ENCODE data around the gene NAT16.

Gene NAT16

DNA sequence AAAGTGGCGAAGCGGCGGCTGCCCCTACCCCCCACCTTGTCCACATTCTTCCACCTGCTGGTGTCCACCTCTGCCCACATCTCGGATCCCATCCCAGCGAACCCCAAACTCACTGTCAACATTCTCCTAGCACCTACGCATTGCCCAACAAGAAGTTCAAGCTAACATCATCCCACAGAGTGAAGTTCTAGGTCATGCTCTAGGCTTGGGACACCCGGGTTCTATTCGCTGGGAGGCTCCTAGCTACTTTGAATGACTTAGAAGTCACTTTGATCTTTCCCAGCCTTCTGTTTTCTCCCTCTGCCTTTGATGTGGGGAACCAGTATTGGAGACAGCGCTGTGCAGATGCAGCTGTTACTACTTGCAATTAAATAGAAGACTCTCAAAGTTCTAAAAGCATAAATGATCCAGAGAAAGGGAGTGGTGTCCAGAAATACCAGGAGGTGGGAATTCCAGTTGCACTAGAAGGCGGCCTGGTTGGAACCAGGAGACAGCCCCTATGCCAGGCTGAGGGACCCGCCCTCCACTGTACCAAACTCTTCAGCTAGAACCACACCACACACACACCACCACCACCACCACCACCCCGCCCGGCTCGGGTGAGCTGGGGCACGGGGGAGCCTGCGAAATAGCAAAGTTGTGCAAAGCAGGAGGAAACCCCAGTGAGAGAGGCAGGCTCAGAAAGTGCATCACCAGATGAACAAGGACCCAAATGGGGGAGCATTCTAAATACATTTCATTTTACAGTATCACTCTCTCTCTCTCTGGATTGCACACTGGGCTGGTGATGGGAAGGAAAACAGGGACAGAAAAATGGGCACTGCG is 9.3 kb downstream of the NAT16 start:
- no peak for DNase-seq

DNA sequence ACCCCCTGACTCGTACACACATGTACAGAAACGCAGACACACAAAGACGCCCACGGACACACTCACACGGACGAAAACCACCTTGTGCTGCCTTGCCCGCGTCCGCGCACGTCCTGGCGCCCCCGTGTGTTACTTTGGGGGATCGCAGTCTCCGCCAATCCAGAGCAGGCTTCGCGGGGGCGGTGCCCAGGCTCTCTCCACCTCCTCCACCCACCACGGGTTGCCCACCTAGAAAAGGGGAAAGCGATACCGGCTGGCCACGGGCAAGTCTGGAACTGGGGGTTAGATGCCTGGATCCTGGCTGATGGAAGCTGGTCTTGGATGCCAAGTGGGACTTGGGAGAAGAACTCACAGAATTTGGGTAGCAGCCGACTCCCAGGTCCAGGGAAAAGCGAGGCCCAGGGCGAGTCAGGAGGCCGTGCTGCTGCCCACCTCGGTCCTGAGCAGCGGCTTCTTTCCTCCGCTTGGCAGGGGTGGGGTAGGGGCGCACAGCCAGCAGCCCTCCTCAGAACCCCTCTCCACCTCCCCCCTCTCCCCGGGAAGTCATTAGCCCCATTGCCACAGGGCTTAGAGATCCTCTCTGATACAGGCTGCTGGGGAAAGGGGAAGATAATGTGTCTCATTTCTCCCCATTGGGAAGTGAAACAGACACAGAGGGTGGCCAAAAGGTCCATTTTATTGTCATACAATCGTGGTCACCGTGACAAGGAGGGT is 10.1 kb downstream of the NAT16 start:
- DNase-seq = peak; percentile 87

DNA sequence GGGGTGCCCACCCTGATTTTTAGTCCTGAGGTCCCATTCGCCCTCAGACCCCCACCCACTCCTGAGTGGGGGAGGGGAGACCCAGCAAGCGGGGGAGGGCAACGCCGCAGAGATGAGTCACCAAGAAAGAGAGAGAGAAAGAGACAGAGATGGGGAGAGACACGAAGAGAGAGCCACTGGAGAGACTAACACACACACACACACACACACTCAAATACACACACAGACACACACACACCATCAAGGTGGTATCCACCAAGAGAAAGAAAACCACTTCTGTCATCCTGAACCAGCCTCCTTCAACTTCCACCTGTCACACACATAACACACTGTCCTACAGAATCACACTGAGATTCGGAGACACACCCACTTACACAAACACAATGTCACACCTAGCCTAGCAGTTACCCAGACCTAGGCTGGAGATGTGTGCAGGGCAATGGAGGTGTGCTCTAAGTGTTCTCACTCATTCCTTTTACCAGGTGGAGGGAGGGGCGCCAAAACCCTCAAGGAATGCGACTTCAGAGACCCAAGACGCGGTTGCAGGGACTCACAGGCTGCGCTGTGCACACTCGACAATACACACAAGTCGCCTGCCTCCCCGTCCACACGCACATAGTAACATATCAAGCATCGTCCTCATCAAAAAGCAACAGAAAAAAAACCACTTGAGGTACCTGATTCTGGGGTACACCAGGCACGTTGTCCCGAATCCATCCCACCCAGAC is 10.8 kb downstream of the NAT16 start:
- no peak for DNase-seq

DNA sequence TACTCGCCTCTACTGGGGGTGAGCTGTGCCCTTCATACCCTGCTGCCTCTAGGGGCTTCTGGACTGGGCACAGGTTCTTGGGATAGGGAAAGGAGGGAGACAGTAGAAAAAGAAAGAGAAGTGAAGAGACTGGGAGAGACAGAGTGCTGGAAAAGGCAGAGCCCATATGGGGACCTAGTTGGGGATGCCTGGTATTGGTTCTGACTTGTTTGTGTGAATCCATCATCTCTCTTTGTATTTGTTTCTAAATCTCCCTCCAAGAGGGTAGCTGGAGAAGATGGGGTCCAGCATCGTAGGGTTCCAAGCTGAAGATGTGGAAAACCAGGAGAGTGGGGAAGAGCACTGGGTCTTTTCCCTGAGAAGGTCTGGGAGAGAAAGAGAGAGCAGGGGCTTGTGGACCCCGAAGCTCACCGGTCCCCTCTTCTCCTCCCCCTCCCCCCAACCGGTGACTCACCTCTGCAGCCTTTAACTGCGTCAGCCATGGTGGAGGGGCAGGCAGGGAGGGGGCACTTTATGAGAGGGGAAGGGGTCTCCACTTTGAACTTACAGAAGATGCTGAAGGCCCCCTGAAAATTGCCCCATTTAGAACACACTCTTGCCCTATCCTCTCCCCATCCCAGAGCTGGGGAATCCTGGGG is 11.6 kb downstream of the NAT16 start:
- DNase-seq = no peak

DNA sequence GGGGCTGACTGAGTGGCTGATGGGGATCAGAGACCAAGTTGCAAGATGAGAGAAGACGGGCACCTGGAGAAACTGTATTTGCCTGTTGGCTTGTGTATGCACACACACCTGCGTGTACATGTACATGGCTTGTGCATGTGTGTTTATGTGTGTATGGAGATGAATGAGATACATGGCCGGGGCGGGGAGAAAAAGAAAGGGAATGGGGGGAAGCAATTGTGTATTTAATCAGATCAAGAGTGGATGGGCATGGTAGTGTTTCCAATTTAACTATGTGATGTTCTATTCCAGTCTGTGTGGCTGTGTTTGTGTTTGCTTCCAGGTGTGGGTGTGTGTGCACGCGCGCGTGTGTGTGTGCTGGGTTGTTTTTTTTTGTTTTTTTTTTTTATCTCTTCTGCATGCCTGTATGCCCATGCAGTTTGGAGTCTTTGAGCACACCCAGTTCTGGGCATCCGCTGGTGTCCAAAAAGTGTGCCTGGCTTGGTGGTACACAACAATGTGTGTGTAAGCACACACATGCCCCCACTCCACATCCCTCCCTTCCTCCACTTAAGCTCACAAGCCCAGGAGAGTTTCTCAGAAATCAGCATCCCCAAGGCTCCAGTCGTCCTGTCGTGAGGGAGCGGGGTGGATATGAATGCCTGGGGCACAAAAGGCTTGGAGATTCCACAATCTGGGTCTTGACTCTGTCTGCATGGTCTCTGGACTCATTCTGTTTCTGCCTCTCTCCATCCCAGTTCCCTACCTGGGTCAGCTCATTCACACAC is 12.3 kb downstream of the NAT16 start:
- DNase-seq = no peak

DNA sequence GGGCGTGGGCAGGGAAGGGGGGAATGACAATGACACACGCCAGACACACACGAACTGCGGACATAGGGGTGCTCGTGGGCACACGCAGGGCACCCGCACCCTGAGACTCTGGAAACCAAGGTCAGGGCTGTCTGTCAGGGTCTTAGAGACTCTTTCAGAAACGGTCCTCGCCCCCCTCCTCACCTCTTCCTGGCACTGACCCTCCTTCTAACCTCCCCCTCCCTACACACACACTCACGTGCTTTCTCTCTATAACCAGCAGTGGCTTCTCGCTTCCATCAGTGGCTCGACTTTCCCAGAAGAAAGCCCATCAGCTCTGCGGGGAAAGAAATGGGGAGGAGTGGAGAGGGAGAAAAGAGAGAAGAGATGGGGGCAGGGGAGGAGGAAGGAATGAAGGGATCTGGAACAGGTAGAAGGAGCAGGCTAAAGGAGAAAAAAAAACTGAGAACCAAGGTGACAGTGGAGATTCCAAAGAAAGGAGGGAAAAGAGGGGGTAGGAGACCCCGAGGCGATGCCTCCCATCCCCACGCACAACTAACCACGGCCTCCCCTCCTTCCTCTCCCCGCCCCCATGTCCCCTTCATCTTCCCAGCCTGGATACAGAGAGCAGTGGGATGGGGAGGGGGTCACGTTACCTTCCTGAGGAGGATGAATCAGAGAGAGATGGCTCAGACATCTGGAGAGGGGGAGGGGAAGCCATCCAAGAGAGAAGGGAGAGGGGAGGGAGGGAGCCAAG is 13.0 kb downstream of the NAT16 start:
- no peak for DNase-seq

DNA sequence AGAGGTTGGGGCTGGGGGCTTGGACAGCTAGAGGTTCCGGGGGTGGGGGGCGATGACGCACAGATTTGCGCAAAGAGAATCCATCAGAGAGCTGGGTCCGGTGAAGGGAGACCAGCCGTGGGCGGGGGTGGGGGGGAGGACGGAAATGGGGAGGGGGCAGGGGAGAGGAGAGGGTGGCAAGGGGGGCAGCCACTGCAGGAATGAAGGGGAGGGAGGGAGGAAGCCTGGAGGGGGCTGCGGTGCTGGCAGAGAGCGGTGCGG is 13.5 kb downstream of the NAT16 start:
- no peak for DNase-seq

DNA sequence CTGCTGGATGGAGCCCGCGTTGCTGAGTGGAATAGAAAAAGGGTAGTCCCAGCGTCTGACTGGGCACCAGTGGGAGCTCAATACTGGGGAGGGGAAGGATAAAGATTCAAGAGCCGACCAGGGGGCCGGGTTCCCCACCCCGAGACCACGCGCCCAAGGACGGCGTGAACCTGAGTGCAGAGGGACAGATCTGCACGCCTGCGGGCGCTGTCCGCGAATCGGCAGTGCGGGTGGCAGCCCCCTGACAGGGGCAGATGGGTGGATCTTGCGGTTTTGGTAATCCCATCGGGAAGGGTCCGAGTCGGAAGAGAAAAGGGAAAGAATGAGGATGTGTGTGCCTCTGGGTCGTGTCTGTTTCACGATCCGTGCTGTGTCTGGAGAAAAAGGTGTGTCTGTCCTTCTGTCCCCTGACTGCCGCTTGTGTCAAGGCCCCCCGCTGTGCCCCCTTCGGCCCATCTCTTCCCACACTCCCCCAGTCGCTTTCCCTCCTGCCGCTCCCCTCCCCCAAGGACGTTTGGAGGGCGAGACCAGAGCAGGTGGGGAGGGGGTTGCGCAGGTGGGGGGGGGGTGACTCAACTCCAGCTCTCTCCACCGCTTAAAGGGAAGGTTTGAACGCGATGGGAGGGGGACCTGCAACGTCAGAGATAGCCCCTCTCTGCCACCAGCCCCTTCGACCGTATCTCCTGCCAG is 14.0 kb downstream of the NAT16 start:
- DNase-seq = no peak

DNA sequence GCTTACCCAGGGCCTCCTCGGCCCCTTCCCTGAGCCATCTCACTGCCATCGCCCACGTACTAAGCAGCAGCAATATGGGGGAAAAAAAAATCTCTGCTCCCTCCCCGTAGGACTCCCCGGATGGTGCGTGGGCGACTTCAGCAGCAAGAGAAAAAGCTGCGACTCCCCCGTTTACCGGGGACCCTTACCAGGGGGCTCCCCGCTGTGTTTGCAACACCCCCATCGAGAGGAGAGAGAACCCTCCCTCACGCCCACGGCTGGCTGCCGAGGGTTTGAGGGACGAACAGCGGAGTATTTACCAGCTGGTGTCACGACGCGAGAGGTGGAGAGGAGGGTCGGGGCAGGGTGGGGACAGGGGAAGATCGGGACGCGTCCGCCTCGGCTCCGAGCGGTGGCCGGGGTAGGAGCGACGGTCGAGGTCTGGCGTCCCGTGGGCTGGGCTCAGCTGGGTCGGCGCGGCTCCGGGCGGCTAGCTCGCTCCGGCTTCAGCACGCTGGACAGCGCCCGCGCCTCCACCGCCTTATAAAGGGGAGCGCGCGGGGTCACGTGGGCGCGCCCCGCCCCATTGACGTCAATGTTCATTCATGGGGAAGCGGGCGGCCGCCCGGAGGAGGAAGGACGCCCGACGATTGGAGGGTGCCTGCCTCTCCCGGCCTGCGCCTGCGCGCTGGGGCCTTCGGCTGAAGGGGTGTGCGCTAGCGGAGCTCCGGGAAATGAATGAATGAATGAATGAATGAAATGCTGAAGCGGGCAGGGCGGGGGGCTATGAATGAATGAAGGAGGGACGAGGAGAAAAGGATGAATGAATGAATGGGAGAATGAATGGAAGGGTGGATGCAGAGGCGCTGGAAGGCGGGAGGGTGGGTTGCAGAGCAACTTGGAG is 14.8 kb downstream of the NAT16 start, which contains the start of gene VGF:
VGF (minus strand) TSS at position 495 of the 883 bp plus-strand sequence. CDS start 726 bp downstream, outside the sequence.
- peak; percentile 95 for DNase-seq

DNA sequence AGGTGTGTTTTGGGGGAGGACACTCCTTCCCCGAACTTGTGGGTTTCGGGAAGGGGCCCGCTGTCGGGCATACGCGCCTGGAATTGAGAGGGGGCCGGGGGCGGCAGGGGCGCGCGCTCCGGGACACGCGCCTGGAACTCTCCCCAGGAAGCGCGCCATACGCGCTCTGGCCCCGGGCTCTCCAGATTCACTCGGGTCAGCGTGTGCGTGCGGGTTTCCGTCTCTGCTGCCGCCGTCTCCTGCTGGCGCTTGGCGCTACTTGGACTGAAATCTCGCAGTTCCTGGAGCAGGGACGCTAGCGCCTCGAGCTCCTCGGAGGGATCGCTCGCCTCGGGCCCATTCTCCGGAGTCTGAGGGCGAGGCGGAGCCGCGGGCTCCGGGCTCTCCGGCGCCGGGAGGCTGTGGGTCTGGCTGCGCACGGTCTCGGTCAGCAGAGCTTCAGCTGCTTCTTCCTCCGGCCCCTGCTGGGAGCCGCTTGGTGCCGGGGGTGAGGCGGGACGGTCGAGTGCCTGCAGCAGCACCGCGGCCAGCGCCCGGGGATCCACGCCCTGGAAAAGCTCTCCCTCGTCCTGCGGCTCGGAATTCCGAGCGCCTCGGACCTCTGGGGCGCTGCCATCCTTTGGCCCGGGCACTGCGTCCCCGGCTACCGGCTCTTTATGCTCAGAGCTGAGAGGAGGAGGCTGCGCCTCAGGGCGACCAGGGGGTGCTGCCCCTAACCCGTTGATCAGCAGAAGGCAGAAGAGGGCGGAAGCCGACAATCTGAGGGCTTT is 15.8 kb downstream of the NAT16 start:
- no peak for DNase-seq

DNA sequence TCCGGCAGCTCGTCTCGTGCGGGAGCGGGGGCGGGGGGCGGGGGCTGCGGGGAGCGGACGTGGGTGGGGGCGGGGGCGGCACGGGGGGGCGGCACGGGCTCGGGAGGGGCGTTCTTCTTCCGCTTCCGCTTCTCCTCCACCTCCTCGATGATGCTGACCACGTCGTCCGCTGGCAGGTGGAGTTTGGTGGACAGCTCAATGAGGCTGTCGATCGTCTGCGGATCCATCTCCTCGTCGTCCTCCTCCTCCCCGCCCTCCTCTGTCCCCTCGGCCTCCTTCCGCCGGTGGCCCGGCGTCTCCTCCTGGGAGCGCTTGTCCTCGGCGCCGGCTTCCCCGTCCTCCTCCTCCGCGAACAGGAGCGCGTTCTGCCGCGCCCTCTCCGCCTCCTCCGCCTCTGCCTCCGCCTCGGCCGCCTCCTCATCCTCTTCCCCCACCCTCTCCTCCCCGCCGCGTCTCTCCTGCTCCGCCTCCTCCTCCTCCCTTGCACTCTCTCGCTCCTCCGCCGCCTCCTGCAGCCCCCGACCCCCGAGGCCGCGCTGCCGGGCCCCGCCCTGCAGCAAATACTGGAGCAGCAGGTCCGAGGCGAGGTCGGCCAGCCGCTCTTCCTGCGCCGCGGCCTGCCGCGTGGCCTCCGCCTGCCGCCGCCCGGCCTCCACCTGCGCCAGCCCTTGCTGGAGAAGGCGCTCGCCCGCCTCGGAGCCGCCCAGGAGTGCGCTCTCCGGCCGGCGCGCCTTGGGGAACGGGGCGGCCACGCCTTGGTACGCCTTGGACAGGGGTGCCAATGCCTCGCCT is 16.6 kb downstream of the NAT16 start:
- peak; percentile 44 for DNase-seq

DNA sequence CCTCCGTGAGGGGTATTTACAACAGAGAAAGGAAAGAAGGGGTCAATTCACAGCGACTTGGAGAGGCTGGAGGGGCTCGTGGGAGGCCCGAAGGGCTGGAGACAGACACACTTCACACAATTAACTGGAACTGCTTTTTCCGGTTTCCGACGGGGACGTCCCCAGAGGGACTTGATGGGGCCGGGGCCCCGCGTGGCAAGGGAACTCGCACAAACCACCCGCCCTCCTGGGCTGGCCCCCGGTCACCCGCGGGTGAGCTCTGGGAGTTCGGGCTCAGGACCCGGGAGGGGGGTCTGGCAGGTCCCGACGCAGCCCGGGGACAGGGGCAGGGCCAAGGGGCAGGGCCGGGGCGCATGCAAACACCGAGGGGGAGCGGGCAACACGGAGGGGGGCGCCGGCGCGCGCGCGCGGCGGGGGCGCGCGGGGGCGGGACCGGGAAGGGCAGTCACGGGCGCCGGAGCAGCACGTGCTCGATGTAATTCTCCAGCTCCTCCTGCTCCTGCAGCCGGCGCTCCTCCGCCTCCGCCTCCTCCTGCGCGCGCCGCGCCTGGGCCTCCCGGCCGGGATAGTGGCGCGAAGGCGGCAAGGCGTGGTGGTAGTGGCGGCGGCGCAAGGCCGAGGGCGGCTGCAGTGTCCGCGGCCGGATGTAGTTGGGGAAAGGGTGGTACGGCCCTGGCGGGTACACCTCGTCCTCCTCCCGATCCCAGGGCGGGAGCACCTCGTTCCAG is 17.4 kb downstream of the NAT16 start:
- DNase-seq = peak; percentile 40

DNA sequence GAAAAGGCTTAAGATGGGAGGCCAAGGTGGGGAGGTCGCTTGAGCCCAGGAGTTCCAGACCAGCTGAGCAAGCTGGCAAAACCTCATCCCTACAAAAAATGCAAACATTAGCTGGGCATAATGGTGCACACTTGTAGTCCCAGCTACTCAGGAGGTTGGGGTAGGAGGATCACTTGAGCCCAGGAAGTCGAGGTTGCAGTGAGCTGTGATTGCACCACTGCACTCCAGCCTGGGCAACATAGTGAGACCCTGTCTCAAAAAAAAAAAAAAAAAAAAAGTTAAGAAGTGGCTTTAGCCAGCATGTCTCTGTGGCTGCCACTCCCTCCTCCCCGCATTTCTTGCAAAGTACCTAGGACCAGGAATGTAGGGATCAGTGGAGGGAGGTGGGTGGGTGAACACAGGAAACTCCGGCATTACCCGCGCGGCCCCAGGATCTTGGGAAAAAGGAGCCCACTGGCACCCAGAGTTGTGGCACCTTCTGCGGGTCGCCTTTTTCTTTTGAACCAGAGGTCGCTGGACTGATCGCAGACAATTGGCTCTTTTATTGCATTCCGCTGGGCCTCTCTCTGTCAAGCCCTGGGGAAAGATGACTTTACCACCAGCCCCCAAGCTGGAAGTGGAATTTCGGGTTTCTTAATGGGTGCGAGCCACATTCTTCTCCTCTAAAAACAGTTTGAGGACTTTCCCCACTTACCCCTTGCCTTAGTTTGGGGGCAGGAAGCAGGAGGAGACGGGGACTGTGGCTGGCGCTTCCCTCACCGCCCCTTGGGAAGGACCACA is 18.2 kb downstream of the NAT16 start:
- DNase-seq = no peak

DNA sequence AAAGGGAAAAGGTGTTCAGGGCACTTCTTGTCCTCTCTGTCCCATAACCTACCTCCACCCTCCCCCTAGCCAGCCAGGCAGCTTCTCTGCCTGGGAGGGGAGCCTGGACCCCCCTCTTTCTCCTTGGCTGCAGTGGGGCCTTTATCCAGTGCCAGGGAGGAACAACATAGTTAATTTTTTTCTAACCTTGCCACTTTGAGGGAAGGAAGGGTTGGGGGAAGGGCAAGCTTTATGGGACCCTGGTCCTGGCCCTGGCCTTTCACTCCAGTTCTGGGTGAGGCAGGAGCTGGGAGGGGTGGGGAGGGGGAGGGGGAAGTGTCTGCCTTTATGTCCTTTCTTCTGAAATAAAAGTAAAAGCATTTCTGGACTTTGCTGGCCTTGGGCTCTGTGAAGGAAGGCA is 19.2 kb downstream of the NAT16 start:
- DNase-seq = no peak

DNA sequence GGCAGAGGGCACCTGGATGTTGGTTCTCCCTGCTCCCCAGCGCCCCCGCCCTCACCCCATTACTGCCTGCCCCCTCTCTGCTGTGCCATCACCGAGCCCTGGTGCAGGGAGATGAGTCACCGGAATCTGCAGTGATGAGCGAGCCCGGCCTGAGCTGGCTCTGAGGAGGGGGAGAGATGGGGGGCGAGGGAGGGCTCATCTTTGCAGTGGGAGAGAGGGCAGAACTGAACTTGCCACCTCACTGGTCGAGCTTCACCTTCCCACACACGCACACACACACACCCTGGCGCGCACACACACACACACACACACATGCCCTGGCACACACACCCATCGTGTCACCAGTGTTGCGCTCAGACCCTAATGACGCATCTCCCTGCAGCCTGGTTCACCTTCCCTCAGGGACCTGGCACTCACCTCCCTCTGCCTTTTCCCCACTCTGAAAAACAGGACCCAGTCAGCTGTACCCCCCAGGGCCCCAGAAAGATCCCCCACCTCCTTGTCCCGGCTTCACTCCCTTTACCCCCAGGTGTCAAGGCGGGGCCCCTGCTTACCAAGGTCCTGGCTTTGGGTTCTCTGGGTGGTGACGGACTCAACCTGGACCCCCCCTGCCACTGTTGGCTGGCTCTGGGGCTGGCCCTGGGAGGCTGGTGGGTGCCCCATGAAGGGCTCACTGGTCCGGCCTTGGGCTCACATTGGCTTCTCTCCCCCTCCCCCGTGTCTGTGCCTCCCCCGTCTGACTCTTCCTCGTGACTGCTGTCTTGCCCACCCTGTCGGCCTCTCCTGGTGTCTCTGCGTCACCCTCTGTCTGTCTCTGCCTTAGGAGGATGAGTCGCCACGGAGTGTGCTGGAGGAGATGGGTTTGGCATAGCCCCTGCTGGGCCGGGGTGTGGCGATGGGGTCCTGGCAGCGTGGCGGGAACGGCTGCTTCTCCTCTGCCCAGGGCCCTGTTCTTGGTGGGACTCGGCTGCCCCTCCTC is 20.1 kb downstream of the NAT16 start:
- DNase-seq = no peak

Data from activated CD4-positive, CD25-positive, alpha-beta regulatory T cell treated with anti-CD3 and anti-CD28 coated beads, Interleukin-2, amount 50 U/mL, for 72 hours (primary cell).